HK-2 (cell line): Measurements from ENCODE around the gene CASP6.
"Not testable (repeated sequence)": the region's sequence is repeated elsewhere in the genome, so short reads cannot be mapped to it uniquely, and the experiment has no call there.

Experiments
- DNase-seq: peaks from one replicate; pipeline ENCODE4 v3.0.0-alpha.2; 2018; ENCODE audit not compliant: unreplicated experiment

Gene CASP6

DNA sequence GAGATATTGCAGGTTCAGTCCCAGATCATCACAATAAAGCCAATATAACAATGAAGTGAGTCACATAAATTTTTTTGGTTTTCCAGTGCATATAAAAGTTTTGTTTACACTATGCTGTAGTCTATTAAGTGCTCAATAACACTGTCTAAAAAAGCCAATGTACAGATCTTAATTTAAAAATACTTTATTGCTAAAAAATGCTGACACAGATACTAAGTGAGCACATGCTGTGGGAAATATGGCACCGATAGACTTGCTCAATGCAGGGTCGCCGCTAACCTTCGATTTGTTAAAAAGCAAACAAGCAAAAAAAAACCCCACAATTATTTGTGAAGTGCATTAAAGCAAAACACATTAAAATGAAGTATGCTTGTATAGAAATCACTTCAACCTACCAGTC lies 16.4 kb upstream of the CASP6 start:
- no peak for DNase-seq

- no peak for DNase-seq
These were observed 15.5 kb upstream of the CASP6 start for GRCh38 chr4:109718759-109719158.

DNA sequence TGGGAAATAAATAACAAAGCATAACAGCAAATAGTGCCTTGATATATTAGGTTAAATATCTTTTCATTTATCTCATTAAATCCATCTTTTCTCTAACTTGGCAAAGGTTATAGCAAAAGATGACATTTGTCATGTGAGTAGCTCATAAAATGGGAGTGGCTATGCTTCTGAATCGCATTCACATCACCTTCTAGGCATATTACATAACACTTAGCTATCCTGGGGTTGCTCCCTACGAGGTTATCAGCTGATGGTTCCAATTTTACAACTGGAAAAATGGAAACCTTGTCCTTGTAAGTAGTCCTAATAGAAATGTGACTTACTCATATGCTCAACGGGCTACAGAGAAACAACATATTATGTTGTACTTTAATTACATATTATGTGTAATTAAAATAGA lies 10.3 kb upstream of the CASP6 start:
- no peak for DNase-seq

GRCh38 chr4:109708990-109709389 lies 5.7 kb upstream of the CASP6 start:
- no peak for DNase-seq

- no peak for DNase-seq
These were observed 5.2 kb upstream of the CASP6 start for GRCh38 chr4:109708435-109708834.

DNA sequence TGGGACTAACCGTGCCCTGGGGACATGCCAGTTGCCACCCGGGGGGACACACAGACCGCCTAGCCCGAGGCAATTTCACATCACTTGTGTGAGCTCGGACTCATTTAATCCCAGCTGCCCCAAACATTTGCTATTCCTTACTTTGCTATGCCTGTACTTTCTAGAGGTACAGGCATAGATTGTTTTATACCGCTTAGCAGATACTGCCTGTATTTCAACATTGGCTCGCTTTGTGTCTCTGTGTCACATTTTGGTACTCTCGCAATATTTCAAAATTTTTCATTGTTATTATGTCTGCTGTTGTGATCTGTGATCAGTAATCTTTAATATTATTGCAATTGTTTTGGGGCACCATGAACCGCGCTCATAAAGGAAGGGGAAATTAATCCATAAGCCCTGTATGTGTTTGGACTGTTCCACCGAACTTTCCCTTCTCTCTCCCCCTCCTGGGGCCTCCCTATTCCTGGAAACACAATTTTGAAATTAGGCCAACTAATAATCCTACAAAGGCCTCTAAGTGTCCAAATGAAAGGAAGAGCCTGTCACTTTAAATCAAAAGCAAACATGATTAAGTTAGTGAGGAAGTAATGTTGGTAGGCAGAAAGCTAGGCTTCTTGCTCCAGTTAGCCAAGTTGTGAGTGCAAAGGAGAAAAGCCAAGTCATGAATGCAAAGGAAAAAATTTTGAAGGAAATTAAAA lies 568 bp upstream of the CASP6 start:
- no peak for DNase-seq

GRCh38 chr4:109701566-109702410 lies 1.5 kb downstream of the CASP6 start:
- DNase-seq = peak; percentile 13

DNA sequence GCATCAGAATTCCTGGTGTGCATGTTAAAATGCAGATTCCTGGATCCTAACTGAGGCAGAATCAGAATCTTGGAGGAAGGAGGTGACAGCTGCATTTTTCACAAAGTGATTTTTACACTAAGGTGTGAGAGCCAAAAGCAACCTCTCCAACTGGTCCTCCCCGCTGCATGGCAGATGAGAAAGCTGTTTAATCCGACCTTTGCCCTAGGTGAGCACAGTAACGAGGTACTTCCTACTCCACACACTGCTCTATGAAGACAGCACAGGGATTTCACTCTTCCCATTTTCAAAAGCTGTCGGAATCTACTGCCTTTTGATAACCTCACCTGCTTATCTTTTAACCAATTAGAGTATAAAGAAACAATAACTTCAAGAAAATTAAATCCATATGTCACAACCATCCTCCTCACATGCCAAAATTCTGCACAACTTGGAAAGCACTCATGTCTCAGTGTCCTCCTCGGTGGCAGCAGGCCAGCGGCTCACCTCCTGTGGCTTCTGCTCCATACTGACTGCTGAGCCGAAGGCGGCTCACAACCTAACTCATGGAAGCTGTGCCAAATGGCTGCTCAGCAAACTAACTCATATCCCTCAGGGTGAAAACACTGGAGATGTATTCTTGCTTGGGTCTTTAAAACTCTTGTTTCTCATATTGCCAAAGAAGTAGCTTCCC lies 3.6 kb downstream of the CASP6 start:
- DNase-seq = no peak

GRCh38 chr4:109698656-109699055 lies 4.6 kb downstream of the CASP6 start:
- no peak for DNase-seq

GRCh38 chr4:109691411-109691920 lies 11.8 kb downstream of the CASP6 start:
- DNase-seq = no peak

- no peak for DNase-seq
These were observed 12.4 kb downstream of the CASP6 start for GRCh38 chr4:109690690-109691410.

DNA sequence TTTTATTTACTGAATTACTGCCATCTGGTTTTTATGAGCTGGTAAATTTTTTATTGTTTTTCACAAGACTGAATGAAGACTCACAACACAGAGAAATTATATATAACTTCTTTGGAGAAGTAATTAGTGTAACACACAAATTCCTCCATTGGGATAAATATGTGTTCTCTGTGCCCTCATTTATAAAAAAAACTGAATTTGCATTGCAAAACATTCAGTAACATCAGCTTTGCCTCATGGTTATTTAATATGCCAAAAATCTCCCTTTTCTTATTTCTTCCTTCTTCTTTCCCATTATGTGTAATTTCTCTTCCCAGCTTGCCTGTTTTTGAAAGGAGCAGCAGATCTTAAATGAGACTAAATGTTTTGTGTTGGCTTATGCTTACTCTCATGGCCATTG lies 18.5 kb downstream of the CASP6 start:
- DNase-seq = no peak

DNA sequence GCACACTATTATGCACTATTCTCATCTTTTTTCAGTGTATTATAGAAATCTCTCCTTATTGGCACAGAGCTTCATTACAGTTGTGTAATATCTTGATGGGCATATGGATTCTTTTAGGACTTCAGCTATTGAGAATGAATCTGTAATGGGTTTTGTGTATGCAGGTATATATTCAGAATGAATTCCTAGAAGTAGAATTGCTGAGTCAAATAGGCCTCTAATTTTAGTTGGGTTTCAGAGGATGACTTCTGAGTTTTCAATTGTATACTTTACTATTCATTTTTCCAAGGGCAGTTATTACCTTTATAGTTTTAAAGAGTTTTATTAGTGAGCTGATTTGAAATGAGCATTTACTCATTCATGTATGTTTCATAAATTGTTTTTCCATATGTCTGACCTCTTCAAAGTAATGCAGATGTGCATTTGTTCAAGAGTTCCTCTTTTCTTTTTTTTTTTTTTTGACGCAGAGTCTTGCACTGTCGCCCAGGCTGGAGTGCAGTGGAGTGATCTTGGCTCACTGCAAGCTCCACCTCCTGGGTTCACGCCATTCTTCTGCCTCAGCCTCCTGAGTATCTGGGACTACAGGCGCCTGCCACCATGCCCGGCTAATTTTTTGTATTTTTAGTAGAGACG lies 19.5 kb downstream of the CASP6 start:
- no peak for DNase-seq

GRCh38 chr4:109682875-109683274 lies 20.4 kb downstream of the CASP6 start:
- no peak for DNase-seq

DNA sequence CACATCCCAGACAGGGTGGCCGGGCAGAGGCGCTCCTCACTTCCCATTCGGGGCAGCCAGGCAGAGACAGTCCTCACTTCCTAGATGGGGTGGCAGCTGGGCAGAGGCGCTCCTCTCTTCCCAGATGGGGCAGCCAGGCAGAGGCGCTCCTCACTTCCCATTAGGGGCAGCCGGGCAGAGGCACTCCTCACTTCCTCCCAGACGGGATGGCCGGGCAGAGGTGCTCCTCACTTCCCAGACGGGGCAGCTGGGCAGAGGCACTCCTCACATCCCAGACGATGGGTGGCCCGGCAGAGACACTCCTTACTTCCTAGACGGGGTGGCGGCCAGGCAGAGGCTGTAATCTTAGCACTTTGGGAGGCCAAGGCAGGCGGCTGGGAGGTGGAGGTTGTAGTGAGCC lies 24.3 kb downstream of the CASP6 start:
- not testable (repeated sequence) for DNase-seq

DNA sequence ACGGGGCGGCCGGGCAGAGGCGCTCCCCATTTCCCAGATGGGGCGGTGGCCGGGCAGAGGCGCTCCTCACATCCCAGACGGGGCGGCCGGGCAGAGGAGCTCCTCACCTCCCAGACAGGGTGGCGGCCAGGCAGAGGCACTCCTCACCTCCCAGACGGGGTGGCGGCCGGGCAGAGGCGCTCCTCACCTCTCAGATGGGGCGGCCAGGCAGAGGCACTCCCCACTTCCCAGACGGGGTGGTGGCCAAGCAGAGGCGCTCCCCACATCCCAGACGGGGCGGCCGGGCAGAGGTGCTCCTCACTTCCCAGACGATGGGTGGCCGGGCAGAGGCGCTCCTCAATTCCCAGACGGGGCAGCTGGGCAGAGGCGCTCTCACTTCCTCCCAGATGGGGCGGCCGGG lies 24.8 kb downstream of the CASP6 start:
- not testable (repeated sequence) for DNase-seq

DNA sequence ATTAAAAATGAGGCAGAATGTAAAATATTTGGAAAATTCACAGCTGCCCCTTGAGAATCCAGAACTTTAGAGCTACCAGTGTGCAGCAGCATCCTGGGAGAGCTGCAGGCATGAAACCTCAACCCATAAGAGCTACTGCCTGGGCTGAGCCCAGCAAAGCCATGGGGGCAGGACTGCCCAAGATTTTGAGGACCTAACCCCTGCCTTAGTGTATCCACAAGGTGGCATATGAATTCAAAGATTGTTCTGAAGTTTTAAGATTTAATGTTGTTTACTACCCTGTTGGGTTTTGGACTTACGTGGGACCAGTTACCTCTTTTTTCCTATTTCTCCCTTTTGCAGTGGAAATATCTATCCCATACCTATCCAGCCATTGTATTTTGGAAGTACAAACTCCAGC lies 26.4 kb downstream of the CASP6 start:
- no peak for DNase-seq

DNA sequence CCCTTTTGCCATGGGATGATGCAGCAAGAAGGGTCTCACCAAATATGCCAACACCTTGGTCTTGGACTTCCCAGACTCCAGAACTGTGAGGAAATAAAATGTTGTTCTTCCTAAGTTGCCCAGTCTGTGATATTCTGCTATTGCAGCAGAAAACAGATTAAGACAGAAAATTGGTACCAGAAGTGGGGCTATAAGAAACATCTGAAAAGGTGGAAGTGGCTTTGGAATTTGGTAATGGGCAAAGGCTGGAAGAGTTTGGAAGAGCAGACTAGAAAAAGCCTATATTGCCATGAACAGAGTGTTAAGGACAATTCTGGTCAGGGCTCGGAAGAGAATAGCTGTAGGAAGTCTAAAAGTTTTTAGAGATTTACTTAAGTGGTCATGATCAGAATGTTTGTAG lies 27.4 kb downstream of the CASP6 start:
- no peak for DNase-seq

GRCh38 chr4:109675181-109675580 lies 28.1 kb downstream of the CASP6 start:
- DNase-seq = no peak

GRCh38 chr4:109673303-109673702 lies 29.9 kb downstream of the CASP6 start:
- no peak for DNase-seq

DNA sequence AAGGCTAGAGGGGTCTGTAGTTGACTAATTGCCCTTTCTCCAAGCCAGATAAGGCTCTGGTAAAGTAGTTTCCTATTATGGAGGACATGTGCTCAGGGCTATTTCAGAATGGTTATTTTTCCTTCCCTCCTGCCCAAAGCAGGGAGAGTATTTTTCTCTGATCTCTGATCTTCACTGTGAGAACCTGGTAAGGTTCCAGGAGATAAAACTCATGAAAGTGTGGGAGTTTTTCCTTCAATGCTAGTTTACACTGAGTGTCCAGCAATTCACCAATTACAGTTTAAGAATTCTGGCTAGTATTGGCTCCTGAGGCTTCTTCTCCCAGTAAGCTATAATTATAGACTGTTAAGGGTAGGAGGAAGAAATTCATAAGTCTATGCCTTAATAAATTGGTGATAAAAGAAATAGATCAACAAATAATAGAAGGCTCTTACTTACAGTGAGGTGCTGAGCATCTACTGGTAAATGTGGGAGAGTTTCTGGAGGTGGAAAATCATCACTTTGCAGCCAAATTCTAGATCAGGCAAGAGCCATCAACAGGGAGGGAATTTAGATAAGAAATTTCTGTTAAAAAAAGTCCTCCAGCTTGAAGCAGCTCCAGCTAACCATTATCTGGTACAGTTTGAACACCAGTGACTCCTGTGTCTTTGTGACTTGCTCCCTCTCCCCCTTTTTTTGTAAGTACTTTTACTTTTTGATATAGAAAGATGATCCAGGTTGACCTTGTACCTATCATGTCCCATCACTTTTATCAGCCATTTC lies 30.9 kb downstream of the CASP6 start:
- no peak for DNase-seq
